Transverse colon (tissue), 4 donors: ENCODE data around the gene PLPP3.

ENCODE experiments used
- POLR2AphosphoS5 ChIP-seq, 3 donors: sonication (generic); formaldehyde crosslinking; IDR thresholded peaks; one replicate each; pipeline ENCODE4 v1.6.1; 2016; ENCODE audit warnings: antibody characterized with exemption in 3 of 3
- TF ChIP-seq, protein P1 (sequence below), 5 experiments: fragments of 200-600 bp in 3 of 5; fragments of 450-650 bp in 2 of 5; sonication (generic) in 3 of 5; IDR thresholded peaks; 1 replicate in 2 of 5; 2 replicates in 3 of 5; pipeline ENCODE4 v1.5.1; 2016 to 2017; ENCODE audit warnings: antibody characterized with exemption in 5 of 5, inconsistent platforms in 3 of 5, mild to moderate bottlenecking in 2 of 5, moderate library complexity in 1 of 5

GRCh38 chr1:56450004-56450666 is 129.2 kb downstream of the PLPP3 start:
- TF ChIP-seq, protein P1, sequence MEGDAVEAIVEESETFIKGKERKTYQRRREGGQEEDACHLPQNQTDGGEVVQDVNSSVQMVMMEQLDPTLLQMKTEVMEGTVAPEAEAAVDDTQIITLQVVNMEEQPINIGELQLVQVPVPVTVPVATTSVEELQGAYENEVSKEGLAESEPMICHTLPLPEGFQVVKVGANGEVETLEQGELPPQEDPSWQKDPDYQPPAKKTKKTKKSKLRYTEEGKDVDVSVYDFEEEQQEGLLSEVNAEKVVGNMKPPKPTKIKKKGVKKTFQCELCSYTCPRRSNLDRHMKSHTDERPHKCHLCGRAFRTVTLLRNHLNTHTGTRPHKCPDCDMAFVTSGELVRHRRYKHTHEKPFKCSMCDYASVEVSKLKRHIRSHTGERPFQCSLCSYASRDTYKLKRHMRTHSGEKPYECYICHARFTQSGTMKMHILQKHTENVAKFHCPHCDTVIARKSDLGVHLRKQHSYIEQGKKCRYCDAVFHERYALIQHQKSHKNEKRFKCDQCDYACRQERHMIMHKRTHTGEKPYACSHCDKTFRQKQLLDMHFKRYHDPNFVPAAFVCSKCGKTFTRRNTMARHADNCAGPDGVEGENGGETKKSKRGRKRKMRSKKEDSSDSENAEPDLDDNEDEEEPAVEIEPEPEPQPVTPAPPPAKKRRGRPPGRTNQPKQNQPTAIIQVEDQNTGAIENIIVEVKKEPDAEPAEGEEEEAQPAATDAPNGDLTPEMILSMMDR (IDR thresholded peaks at IDR 0.05), result no peak
- no peak for TF ChIP-seq POLR2AphosphoS5 (IDR thresholded peaks at IDR 0.05)
